Brain microvascular endothelial cell (primary cell): ENCODE results near the gene HAPSTR1.
A peak's percentile ranks its signal among the peaks of the same experiment; 100 is the strongest.

Source experiments
- DNase-seq: peaks from one replicate; pipeline ENCODE4 v3.0.0-alpha.2; 2020
- H3K27ac ChIP-seq: fragments of 250-450 bp; sonication (Bioruptor Pico); 2 replicates; pipeline ENCODE4 v1.5.1; 2020; ENCODE audit warnings: mild to moderate bottlenecking, moderate library complexity
- H3K27me3 ChIP-seq: fragments of 250-450 bp; sonication (Bioruptor Pico); replicated peaks from 2 replicates; pipeline ENCODE4 v1.5.1; 2020; ENCODE audit warnings: mild to moderate bottlenecking
- H3K36me3 ChIP-seq: fragments of 250-450 bp; sonication (Bioruptor Pico); replicated peaks from 2 replicates; pipeline ENCODE4 v1.5.1; 2020; ENCODE audit warnings: mild to moderate bottlenecking
- H3K4me3 ChIP-seq: 2 replicates; pipeline ENCODE4 v1.5.1; 2011; ENCODE audit warnings: low read depth, mild to moderate bottlenecking, control low read depth, low read length, moderate library complexity
- CTCF ChIP-seq: IDR thresholded peaks from 2 replicates; pipeline ENCODE4 v1.5.1; 2011; ENCODE audit warnings: low read depth, mild to moderate bottlenecking, moderate library complexity, low read length, control low read depth, inconsistent platforms; ENCODE audit errors: missing control alignments
- in situ Hi-C: cut with HindIII; loops from 2 replicates; pipeline ENCODE4 v1.10.0; 2017; ENCODE audit warnings: low sequenced_read_pairs, low pct_ligation_motif_present

Gene HAPSTR1

GRCh38 chr16:9092282-9092977 is 986 bp downstream of the HAPSTR1 start:
- H3K27me3 ChIP-seq, result no peaks in the 10 kb centered on the region
- in situ Hi-C loops, result no loop called here
- peak overlapping the region; percentile 95 for H3K4me3 ChIP-seq
- no peak for TF ChIP-seq CTCF
- H3K27ac ChIP-seq, result peak overlapping the region; percentile 89
- peaks cover 19% of the 10 kb centered on the region for H3K36me3 ChIP-seq
- DNase-seq, result no peak

DNA sequence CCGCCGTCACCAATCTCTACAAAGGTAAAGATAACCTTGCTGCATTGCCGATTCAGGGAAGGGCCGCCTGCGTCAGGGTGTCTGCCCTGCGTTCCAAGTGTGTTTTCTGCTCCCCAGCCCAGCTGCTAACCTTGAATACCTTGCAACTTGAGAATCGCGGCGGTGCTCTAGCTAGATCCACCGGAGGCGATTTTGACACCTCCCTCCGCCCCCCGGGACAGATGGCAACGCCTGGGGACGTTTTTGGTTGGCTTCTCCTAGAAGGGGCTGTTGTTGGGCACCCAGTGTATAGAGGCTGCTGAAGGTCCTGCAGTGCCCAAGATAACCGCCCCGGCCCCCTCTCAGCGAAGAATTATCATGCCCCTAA is 1.5 kb downstream of the HAPSTR1 start:
- H3K4me3 ChIP-seq, result peak overlapping the region; percentile 95
- no peaks in the 10 kb centered on the region for H3K27me3 ChIP-seq
- in situ Hi-C loops, result no loop called here
- no peak for TF ChIP-seq CTCF
- H3K27ac ChIP-seq, result peak overlapping the region; percentile 89
- peaks cover 19% of the 10 kb centered on the region for H3K36me3 ChIP-seq
- DNase-seq, result no peak

- H3K27ac ChIP-seq, result no peak overlapping the region
Observed at GRCh38 chr16:9094011-9094846, 2.8 kb downstream of the HAPSTR1 start.

DNA sequence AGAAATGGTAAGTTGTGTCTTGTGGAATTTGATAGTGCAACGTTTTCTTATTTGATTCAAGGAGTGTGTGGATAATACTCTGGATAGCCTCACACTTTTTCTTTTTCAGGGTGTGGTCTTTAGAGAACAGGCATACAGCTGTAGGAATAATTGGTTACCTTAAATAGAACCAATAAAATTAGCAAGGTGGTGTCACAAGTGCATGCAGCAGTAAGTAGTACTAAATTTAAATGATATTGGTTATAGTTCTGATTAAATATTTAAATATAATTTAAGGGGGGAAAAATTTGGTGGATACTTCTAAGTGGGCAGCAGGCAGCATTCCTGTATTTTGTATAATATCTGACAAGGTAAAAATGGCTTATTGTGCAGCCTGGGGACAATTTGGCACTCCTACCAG is 3.7 kb downstream of the HAPSTR1 start:
- Histone ChIP-seq H3K4me3 (peak overlapping the region; percentile 95), H3K27ac (no peak overlapping the region), H3K36me3 (peaks cover 36% of the 10 kb centered on the region), H3K27me3 (no peaks in the 10 kb centered on the region)
- no peak for DNase-seq
- no peak for TF ChIP-seq CTCF
- in situ Hi-C loops, result no loop called here

More at GRCh38 chr16:9094011-9094846, 2.8 kb downstream of the HAPSTR1 start:
- in situ Hi-C loops, result no loop called here
- TF ChIP-seq CTCF, result no peak
- Histone ChIP-seq H3K4me3 (peak overlapping the region; percentile 95), H3K36me3 (peaks cover 27% of the 10 kb centered on the region), H3K27me3 (no peaks in the 10 kb centered on the region)
- DNase-seq, result no peak

- DNase-seq, result no peak
- H3K4me3 ChIP-seq, result no peak overlapping the region
- TF ChIP-seq CTCF, result no peak
- no peaks in the 10 kb centered on the region for H3K27me3 ChIP-seq
- no peak overlapping the region for H3K27ac ChIP-seq
- in situ Hi-C loops, result no loop called here
- H3K36me3 ChIP-seq, result peaks cover 40% of the 10 kb centered on the region
Observed at GRCh38 chr16:9095656-9096397, 4.4 kb downstream of the HAPSTR1 start.
